Sigmoid colon (tissue), 3 donors: Measurements from ENCODE around the gene HEXB.

Experiments
- POLR2A ChIP-seq, 2 donors: fragments of 450-650 bp; IDR thresholded peaks; one replicate each; pipeline ENCODE4 v1.6.1; 2016; ENCODE audit warnings: antibody characterized with exemption in 2 of 2, mild to moderate bottlenecking in 2 of 2, moderate library complexity in 2 of 2
- TF ChIP-seq, protein P1 (sequence below), 4 experiments: fragments of 450-650 bp in 3 of 4; fragments of 200-600 bp in 1 of 4; IDR thresholded peaks; one replicate each; pipeline ENCODE4 v1.5.1; 2016 to 2019; ENCODE audit warnings: antibody characterized with exemption in 4 of 4, mild to moderate bottlenecking in 3 of 4, moderate library complexity in 2 of 4

DNA sequence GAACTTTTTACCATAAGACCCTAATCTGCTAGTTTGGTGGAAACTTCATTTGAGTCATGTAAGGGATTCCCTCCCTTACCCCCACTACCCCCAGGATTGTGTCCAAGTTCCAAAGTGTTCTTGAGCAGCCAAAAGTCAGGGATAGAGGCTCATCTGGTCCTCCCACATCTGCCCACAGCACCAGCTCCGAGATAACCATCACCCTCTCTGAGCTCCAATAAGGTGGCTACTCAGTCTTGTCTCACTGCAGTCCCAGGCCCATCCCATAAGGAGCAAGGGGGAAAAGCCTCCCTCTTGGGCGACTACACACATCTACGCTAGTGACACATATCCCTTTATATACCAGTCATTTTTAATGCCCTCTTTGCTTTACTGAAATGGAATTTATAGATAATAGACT is 32.5 kb upstream of the HEXB start:
- TF ChIP-seq POLR2A (IDR thresholded peaks at IDR 0.05), result no peak
- TF ChIP-seq, protein P1, sequence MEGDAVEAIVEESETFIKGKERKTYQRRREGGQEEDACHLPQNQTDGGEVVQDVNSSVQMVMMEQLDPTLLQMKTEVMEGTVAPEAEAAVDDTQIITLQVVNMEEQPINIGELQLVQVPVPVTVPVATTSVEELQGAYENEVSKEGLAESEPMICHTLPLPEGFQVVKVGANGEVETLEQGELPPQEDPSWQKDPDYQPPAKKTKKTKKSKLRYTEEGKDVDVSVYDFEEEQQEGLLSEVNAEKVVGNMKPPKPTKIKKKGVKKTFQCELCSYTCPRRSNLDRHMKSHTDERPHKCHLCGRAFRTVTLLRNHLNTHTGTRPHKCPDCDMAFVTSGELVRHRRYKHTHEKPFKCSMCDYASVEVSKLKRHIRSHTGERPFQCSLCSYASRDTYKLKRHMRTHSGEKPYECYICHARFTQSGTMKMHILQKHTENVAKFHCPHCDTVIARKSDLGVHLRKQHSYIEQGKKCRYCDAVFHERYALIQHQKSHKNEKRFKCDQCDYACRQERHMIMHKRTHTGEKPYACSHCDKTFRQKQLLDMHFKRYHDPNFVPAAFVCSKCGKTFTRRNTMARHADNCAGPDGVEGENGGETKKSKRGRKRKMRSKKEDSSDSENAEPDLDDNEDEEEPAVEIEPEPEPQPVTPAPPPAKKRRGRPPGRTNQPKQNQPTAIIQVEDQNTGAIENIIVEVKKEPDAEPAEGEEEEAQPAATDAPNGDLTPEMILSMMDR (IDR thresholded peaks at IDR 0.05), result no peak
